HepG2 (cell line): ENCODE data around the gene CDC42EP1. TPM values are rescaled to one million over a fixed set of nuclear protein-coding genes. Genes with fewer than 3 reads are reported as not detected.

Experiments
- AHDC1 ChIP-seq: sonication (generic); formaldehyde crosslinking; IDR thresholded peaks from 2 replicates; pipeline ENCODE4 v1.5.1; 2020; ENCODE audit warnings: mild to moderate bottlenecking, missing genetic modification reagents, borderline replicate concordance
- CEBPG ChIP-seq: IDR thresholded peaks from 2 replicates; pipeline ENCODE4 v1.6.1; 2016
- CENPT ChIP-seq: sonication (generic); formaldehyde crosslinking; IDR thresholded peaks from 2 replicates; pipeline ENCODE4 v1.8.0; 2022; ENCODE audit warnings: low read depth, mild to moderate bottlenecking, moderate library complexity, missing genetic modification reagents
- E2F2 ChIP-seq: sonication (generic); formaldehyde crosslinking; IDR thresholded peaks from 2 replicates; pipeline ENCODE4 v1.4.0; 2020; ENCODE audit warnings: missing genetic modification reagents, borderline replicate concordance
- E2F5 ChIP-seq: sonication (generic); formaldehyde crosslinking; conservative IDR thresholded peaks from 2 replicates; pipeline ENCODE4 v1.4.0; 2020; ENCODE audit warnings: missing genetic modification reagents
- KLF12 ChIP-seq: sonication (generic); formaldehyde crosslinking; IDR thresholded peaks from 2 replicates; pipeline ENCODE4 v1.4.0; 2020; ENCODE audit warnings: missing genetic modification reagents, borderline replicate concordance
- POLR2AphosphoS2 ChIP-seq: IDR thresholded peaks from 2 replicates; pipeline ENCODE4 v1.6.1; 2011; ENCODE audit warnings: low read depth, low read length, improper control_type of control experiment
- SMAD1 ChIP-seq: sonication (generic); formaldehyde crosslinking; IDR thresholded peaks from 2 replicates; pipeline ENCODE4 v1.4.0; 2020; ENCODE audit warnings: missing genetic modification reagents, low read depth, mild to moderate bottlenecking, borderline replicate concordance
- ZMAT3 ChIP-seq: sonication (generic); formaldehyde crosslinking; conservative IDR thresholded peaks from 2 replicates; pipeline ENCODE4 v1.7.0; 2021; ENCODE audit warnings: missing genetic modification reagents
- ZNF136 ChIP-seq: sonication (generic); formaldehyde crosslinking; IDR thresholded peaks from 2 replicates; pipeline ENCODE4 v1.8.1; 2022; ENCODE audit warnings: low read depth, mild to moderate bottlenecking, moderate library complexity, missing genetic modification reagents
- ZNF234 ChIP-seq: sonication (generic); formaldehyde crosslinking; conservative IDR thresholded peaks from 2 replicates; pipeline ENCODE4 v1.5.1; 2020; ENCODE audit warnings: mild to moderate bottlenecking, missing genetic modification reagents
- ZNF589 ChIP-seq: sonication (generic); formaldehyde crosslinking; conservative IDR thresholded peaks from 2 replicates; pipeline ENCODE4 v1.8.0; 2022; ENCODE audit warnings: mild to moderate bottlenecking, moderate library complexity, missing genetic modification reagents
- ZNF75D ChIP-seq: sonication (generic); formaldehyde crosslinking; IDR thresholded peaks from 2 replicates; pipeline ENCODE4 v1.8.1; 2023; ENCODE audit warnings: missing genetic modification reagents, mild to moderate bottlenecking, borderline replicate concordance
- ZNF891 ChIP-seq: sonication (generic); formaldehyde crosslinking; IDR thresholded peaks from 2 replicates; pipeline ENCODE4 v1.5.0; 2020; ENCODE audit warnings: mild to moderate bottlenecking, missing genetic modification reagents
- ZSCAN12 ChIP-seq: sonication (generic); formaldehyde crosslinking; IDR thresholded peaks from 2 replicates; pipeline ENCODE4 v1.9.0; 2021; ENCODE audit warnings: mild to moderate bottlenecking, missing genetic modification reagents
- ZSCAN9 ChIP-seq: IDR thresholded peaks from 2 replicates; pipeline ENCODE4 v1.6.1; 2016; ENCODE audit warnings: borderline replicate concordance
- polyA plus RNA-seq, 8 experiments: library from polyadenylated mRNA; depleted of rRNA in 3 of 8; stranded (reverse) in 7 of 8; unstranded in 1 of 8; fragments of >200 nt; fragmentation: Illumina TruSeq in 4 of 8; extraction: Trizol in 4 of 8; gene quantifications; 2 replicates each; pipeline versions ENCODE4 v1.2.1 to v1.2.3, GENCODE V29; 2011 to 2016; ENCODE audit warnings: low read depth in 4 of 8, missing spikeins in 1 of 8, mixed read lengths in 1 of 8; ENCODE audit not compliant: insufficient read depth in 1 of 8
- total RNA-seq, 5 experiments: library from RNA; depleted of rRNA; stranded (reverse); fragments of >200 nt; fragmentation: Illumina TruSeq; extraction: Trizol; gene quantifications; 2 replicates each; pipeline ENCODE4 v1.2.3, GENCODE V29; 2016; ENCODE audit warnings: low read depth in 1 of 5
- TF ChIP-seq, protein P1 (sequence below), 2 experiments: sonication (generic) in 1 of 2; formaldehyde crosslinking in 1 of 2; IDR thresholded peaks; 2 replicates each; pipeline versions ENCODE4 v1.5.1 to v1.6.1; 2011 to 2020; ENCODE audit warnings: borderline replicate concordance in 1 of 2, low read depth in 1 of 2, low read length in 1 of 2, mild to moderate bottlenecking in 1 of 2, missing genetic modification reagents in 1 of 2, moderate library complexity in 1 of 2

CDC42EP1 gene
- total and polyA plus RNA-seq, 2 of the 13 experiments (the other 11 are each of a cell fraction or from before 2014, with no cell fraction given): 17.1 to 29.5 TPM

- TF ChIP-seq ZNF136 (CRISPR knock-in tag) (peak; percentile 65; the same call in 1 of the 2 replicates), CEBPG (CRISPR knock-in tag) (peak; percentile 99), ZMAT3 (CRISPR knock-in tag) (0 out of 2 replicates have a peak, but pooled peaks have one; percentile 34), ZNF234 (CRISPR knock-in tag) (no peak), E2F2 (CRISPR knock-in tag) (peak; percentile 47; the same call in 1 of the 2 replicates), SMAD1 (CRISPR knock-in tag) (no peak), ZNF75D (CRISPR knock-in tag) (0 out of 2 replicates have a peak, but pooled peaks have one; percentile 49), ZNF589 (CRISPR knock-in tag) (no peak), AHDC1 (CRISPR knock-in tag) (peak; percentile 31; the same call in 1 of the 2 replicates), ZNF891 (CRISPR knock-in tag) (peak; percentile 53; the same call in 1 of the 2 replicates), ZSCAN9 (CRISPR knock-in tag) (peak; percentile 71; the same call in 1 of the 2 replicates), POLR2AphosphoS2 (peak; percentile 70; the same call in 1 of the 2 replicates), CENPT (CRISPR knock-in tag) (no peak), ZSCAN12 (CRISPR knock-in tag) (no peak), KLF12 (CRISPR knock-in tag) (peak; percentile 80), E2F5 (no peak)
- TF ChIP-seq, protein P1, sequence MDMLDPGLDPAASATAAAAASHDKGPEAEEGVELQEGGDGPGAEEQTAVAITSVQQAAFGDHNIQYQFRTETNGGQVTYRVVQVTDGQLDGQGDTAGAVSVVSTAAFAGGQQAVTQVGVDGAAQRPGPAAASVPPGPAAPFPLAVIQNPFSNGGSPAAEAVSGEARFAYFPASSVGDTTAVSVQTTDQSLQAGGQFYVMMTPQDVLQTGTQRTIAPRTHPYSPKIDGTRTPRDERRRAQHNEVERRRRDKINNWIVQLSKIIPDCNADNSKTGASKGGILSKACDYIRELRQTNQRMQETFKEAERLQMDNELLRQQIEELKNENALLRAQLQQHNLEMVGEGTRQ (IDR thresholded peaks at IDR 0.05; ENCODE audit: low read depth, low read length): peak; percentile 26; the same call in 1 of the 2 replicates
- TF ChIP-seq, protein P1 (CRISPR knock-in tag; IDR thresholded peaks at IDR 0.05; ENCODE audit: borderline replicate concordance): no peak; the same call in 1 of the 2 replicates
These were observed 1.1 kb downstream of the CDC42EP1 start (continued) for GRCh38 chr22:37561212-37562048.
